ENCODE data around the gene TBC1D2. TPM values are rescaled to one million over a fixed set of nuclear protein-coding genes. Genes with fewer than 3 reads are reported as not detected.

Gene TBC1D2
- total RNA-seq, 1 donor from 2014 or later: 16.3 TPM

GRCh38 chr9:98249771-98250170 is 5.7 kb downstream of the TBC1D2 start:
- DNase-seq (ENCODE audit: low spot score): no peak
- intact Hi-C loops (cut with DNase I): loop anchor here (10.0 kb wide), 1 partner anchor 55 kb away; the partner anchor contains the start of gene CORO2A
- no peak for ATAC-seq

DNA sequence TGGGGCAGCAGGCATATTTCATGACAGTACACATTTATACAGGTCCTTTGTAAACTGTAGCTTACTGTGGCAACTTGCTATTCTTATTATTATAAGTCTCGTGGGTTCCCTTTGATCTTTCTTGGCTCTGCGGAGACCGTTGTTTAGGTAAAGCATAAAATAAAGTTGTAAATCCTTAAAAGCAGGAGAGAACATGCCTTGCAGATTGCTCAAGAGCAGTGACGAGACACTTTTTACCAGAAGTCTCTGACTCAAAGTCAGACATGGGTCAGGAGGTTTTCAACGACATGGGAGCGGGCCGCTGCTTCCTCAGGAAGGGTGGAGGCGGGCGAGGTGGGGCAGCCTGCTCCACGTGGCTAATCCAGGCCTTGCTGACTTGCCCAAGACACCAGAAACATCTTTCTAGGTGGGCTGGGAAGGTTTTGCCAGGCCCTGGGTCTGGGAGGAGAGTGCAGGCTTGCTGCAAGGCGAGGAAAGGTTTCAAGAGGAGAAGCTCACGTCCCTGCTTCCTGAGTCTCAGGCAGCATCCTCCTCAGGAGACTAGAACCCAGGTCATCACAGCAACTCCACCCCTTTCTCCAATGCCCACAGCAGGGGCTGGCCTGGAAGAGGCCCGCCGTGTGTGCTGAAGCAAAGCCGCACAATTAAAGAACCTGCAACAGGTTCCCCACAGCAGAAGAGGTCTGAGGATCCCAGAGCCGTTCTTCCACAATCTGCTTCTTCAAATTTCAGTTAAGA is 6.5 kb downstream of the TBC1D2 start:
- DNase-seq (ENCODE audit: low spot score) (peak; percentile 74), ATAC-seq (peak; percentile 72)
- intact Hi-C loops (cut with DNase I): no loop called here

DNA sequence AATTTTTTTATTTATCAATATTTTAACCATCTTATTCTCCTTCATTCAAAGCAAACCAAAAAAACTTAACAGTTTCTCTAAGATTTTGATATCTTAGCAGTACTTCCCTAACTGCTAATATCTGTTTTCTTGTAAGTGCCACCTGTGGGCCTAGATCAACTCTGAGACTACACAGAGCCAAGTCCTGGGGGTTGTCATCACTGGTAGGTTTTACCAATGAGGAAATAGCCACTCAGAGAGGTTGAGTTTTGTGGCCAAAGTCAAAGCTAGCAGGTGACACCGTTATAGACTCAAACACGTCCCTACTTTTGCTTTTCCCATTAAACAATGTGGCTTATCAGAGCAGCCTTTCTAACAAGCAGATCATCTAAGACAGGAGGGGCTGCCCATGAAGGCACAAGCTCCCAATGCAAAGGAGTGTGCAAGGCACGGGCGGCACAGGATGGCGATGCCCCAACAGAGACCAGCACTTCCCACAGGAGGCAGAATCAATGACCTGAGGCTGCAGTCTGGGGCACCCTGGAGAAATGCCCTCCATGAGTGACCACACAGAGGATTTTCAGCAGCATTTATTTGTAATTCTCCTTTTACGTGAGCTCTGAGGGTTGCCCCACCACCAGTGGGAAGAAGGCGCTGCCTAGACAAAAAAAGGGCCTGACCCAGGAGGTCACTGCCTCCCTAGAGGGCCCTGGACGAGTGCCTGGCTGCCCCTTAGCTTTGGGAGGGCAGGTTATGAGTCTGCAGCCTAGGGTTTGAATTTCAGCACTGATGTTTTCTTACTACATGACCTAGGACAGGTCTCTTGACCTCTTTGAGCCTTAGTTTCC is 7.4 kb downstream of the TBC1D2 start:
- ATAC-seq (no peak), DNase-seq (ENCODE audit: low spot score) (no peak)
- intact Hi-C loops (cut with DNase I): no loop called here

- ATAC-seq (no peak), DNase-seq (ENCODE audit: low spot score) (no peak)
- intact Hi-C loops (cut with DNase I): no loop called here
These were observed 13.0 kb downstream of the TBC1D2 start for GRCh38 chr9:98242426-98242825.

- DNase-seq (ENCODE audit: low spot score) (no peak), ATAC-seq (no peak)
- intact Hi-C loops (cut with DNase I): no loop called here
These were observed 13.8 kb downstream of the TBC1D2 start for GRCh38 chr9:98241357-98242300.

GRCh38 chr9:98240475-98240874 is 15.0 kb downstream of the TBC1D2 start:
- ATAC-seq (no peak), DNase-seq (ENCODE audit: low spot score) (no peak)
- intact Hi-C loops (cut with DNase I): no loop called here

GRCh38 chr9:98236901-98237487 is 18.5 kb downstream of the TBC1D2 start:
- intact Hi-C loops (cut with DNase I): no loop called here
- no peak for ATAC-seq
- no peak for DNase-seq (ENCODE audit: low spot score)

DNA sequence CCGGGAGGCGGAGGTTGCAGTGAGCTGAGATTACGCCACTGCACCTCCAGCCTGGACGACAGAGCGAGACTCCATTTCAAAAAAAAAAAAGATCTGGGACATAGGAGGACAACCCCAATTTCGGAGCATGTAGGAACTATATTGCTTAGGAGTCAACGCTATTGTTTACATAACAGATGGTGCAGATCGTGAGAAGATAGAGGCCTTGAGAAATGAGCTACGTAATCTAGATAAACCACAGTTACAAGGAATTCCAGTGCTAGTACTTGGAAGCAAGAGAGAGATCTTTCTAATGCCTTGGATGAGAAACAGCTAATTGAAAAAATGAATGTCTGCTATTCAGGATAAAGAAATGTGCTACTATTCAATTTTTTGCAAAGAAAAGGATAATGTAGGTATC is 20.3 kb downstream of the TBC1D2 start:
- ATAC-seq (no peak), DNase-seq (ENCODE audit: low spot score) (no peak)
- intact Hi-C loops (cut with DNase I): no loop called here

- ATAC-seq (no peak), DNase-seq (ENCODE audit: low spot score) (no peak)
- intact Hi-C loops (cut with DNase I): no loop called here
These were observed 21.1 kb downstream of the TBC1D2 start for GRCh38 chr9:98234245-98234825.

DNA sequence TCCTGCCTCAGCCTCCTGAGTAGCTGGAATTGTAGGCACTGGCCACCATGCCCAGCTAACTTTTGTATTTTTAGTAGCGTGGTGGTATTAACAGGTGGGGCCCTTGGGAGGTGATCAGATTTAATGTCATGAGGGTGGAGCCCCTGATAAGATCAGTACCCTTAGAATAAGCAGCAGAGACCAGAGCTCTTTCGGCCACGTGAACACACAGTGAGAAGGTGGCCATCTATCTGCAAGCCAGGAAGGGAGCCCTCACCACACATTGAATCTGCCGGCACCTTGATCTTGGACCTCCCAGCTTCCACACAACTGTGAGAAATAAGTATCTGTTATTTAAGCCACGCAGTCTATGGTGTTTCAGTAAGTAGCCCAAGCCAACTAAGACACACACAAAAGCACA is 22.5 kb downstream of the TBC1D2 start:
- intact Hi-C loops (cut with DNase I): no loop called here
- DNase-seq (ENCODE audit: low spot score) (no peak), ATAC-seq (no peak)

DNA sequence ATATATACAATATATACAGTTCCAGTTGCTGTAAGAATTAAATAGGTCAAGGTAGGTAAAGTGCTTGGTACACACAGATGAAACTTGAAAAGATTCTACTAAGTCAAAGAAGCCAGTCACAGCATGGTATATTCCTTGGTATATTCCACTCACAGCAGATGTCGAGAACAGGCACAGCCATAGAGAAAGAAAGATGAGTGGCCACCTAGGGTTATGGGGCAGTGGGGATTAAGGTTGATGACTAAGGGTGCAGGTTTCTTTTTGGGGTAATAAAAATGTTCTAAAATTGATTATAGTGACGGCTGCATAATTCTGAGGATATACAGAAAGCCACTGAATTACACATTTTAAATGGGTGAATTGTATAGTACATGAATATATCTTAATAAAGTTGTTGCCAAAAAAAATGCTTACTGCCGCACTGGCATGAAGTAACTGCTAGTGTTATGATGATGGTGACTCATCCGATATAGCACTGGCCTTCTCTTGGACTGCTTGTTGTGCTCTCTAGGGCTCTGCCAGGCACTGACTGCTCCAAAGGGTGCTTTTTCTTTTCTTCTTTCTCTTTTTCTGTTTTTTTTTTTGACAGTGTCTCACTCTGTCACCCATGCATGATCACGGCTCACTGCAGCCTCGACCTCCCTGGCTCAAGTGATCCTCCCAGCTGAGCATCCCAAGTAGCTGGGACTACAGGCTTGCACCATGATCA is 23.5 kb downstream of the TBC1D2 start:
- DNase-seq (ENCODE audit: low spot score): no peak
- intact Hi-C loops (cut with DNase I): no loop called here
- no peak for ATAC-seq

DNA sequence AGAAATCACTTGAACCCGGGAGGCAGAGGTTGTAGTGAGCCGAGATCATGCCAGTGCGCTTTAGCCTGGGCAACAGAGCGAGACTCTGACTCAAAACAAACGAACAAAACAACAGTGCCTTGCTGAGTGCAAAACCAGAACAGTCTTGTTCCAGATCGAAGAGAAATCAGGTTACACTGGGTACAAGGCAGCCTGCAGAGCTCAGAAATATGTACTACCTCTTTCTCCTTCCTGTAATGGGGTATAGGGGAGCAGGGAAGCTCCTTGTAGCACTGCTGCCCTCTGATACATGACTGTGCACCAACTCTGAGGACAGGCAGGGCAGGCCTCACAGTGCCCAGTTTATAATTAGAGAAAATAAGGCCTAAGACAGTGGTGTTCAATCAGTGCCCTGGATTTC is 24.7 kb downstream of the TBC1D2 start:
- intact Hi-C loops (cut with DNase I): no loop called here
- DNase-seq (ENCODE audit: low spot score) (no peak), ATAC-seq (no peak)

GRCh38 chr9:98230304-98230703 is 25.1 kb downstream of the TBC1D2 start:
- DNase-seq (ENCODE audit: low spot score) (no peak), ATAC-seq (no peak)
- intact Hi-C loops (cut with DNase I): no loop called here

DNA sequence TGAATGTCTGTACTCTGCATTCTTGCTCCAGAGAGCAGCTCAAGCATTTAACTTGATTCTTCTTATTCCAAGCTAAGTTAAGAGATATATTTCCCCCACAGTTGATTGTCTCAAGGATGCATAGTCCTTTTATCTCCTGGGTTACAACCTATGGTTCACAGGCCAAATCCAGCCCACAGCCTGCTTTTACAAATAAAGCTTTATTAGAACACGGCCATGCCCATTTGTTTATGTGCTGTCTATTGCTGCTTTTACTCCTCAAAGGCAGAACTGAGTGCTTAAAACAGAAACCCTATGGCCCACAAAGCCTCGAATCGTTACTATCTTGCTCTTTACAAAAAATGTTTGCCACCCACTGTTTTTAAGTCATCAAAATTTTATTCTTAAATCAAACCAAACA is 25.8 kb downstream of the TBC1D2 start:
- intact Hi-C loops (cut with DNase I): no loop called here
- DNase-seq (ENCODE audit: low spot score) (no peak), ATAC-seq (no peak)

DNA sequence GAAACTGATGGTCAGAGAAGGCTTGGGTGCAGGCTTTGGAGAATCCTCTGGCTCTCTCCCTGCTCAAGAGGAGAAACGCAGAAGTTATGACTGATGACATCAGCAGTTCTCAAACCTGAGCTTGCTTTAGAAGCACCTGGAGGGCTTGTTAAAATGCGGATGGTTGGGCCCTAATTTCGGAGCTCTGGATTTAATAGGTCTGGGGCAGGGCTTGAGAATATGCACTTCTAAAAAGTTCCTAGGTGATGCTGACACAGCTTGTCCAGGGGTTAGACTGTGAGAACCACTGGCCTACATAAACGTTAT is 26.4 kb downstream of the TBC1D2 start:
- DNase-seq (ENCODE audit: low spot score): no peak
- intact Hi-C loops (cut with DNase I): no loop called here
- ATAC-seq: no peak

DNA sequence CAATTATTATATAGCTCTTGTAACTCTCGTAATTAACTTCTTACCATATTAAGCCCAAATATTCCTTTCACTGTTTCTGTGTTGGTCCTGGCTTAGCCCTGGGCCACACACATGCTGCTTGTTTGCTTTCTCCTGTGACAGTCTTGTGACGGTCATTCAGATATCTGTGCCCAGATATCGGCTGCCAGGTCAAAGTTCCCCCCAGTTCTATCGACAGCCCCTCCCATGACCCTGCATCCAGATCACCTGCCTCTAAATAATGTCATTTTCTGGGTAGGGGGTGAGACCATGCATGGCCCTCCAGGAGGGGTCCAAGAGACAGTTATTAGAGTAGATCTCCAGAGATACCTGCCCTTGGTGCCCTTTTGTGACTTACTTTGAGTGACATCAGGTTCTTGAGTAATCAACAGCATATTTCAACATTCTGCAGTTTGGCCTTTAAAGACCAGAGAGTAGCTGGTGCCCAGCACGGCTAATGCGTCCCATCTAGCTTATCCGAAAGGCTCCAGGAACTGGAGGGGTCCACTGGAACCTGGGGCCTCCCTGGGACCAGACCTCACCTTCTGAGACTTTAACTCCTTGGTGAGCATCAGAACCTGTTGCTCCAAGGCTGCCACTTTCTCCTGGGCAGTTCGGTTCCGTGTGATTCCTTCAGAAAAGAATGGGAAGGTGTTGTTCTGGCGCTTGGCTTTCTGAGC is 26.9 kb downstream of the TBC1D2 start:
- intact Hi-C loops (cut with DNase I): no loop called here
- ATAC-seq (no peak), DNase-seq (ENCODE audit: low spot score) (no peak)

- ATAC-seq: no peak
These were observed 27.6 kb downstream of the TBC1D2 start for GRCh38 chr9:98227883-98228282.

GRCh38 chr9:98226957-98227356 is 28.5 kb downstream of the TBC1D2 start:
- intact Hi-C loops (cut with DNase I): no loop called here
- ATAC-seq (no peak), DNase-seq (ENCODE audit: low spot score) (no peak)

More at GRCh38 chr9:98227883-98228282, 27.6 kb downstream of the TBC1D2 start:
- intact Hi-C loops (cut with DNase I): no loop called here
- DNase-seq (ENCODE audit: low spot score): no peak
